Measurements from ENCODE around the gene FTH1.

DNA sequence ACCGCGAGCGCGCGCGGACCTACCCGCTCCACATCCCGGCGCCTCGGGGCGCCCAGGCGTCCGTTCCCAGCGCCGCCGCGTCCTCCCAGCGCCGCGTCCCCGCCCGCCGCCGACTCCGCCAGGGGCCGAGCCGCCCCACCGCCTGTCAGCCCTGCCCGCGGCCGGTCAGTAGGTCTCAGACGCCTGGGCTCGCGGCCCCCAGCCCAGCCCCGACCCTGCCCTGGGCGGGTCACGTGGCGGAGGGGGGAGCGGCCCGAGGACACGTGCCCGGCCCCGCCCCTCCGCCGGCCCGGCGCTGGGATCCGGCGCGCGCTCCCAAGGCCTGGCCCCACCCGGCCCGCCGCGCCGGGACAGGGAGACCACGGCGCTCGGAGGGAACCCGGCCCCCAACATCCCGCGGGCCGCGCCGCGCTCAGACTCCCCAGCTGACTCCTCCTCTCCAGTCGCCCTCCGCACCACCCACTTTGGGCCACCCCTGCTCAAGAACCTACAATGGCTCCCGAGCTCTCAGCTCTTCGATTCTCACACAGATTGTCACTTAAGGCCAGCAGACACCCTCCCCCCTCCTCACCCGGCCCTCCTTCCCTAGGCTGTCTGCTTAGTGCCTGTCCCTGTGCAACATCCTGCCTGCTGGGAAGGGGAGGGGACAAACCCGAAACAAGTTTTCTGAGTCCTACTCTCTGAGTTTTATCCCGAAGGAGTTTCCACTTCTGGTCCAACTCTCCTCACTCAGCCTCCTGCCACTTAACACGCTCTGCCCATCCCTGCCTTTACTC lies 49.9 kb downstream of the FTH1 start, which contains the start of gene RAB3IL1:
- TF ChIP-seq CTCF (IDR thresholded peaks at IDR 0.05) (no peak), POLR2A (IDR thresholded peaks at IDR 0.05) (no peak)

Measured in Peyer's patch (tissue), 4 donors.